Thymus (tissue), 11 donors: ENCODE results near the gene NCOA7. TPM values are rescaled to one million over a fixed set of nuclear protein-coding genes. Genes with fewer than 3 reads are reported as not detected.
A peak's percentile ranks its signal among the peaks of the same experiment; 100 is the strongest.
"Not testable (repeated sequence)": the region's sequence is repeated elsewhere in the genome, so short reads cannot be mapped to it uniquely, and the experiment has no call there.

ENCODE experiments used
- DNase-seq, 9 donors: peaks; one replicate each; pipeline ENCODE4 v3.0.0-alpha.2; 2013; ENCODE audit warnings: low spot score in 9 of 9, low read depth in 6 of 9, missing footprints in 1 of 9
- H3K27ac ChIP-seq, 2 donors: one replicate each; pipeline ENCODE4 v1.5.1; 2013; ENCODE audit warnings: control low read depth in 1 of 2, low read depth in 1 of 2, low read length in 1 of 2, mild to moderate bottlenecking in 1 of 2, moderate library complexity in 1 of 2
- H3K27me3 ChIP-seq, 2 donors: one replicate each; pipeline ENCODE4 v1.5.1; 2013; ENCODE audit warnings: low read length in 1 of 2; ENCODE audit not compliant: control insufficient read depth in 2 of 2, insufficient read depth in 1 of 2
- H3K36me3 ChIP-seq, 2 donors: one replicate each; pipeline ENCODE4 v1.5.1; 2013; ENCODE audit warnings: low read length in 1 of 2, mild to moderate bottlenecking in 1 of 2, moderate library complexity in 1 of 2; ENCODE audit not compliant: control insufficient read depth in 2 of 2, insufficient read depth in 2 of 2
- H3K4me1 ChIP-seq, 2 donors: one replicate each; pipeline ENCODE4 v1.5.1; 2013; ENCODE audit warnings: low read length in 2 of 2; ENCODE audit not compliant: control insufficient read depth in 2 of 2, insufficient read depth in 2 of 2
- H3K4me3 ChIP-seq, 2 donors: one replicate each; pipeline ENCODE4 v1.5.1; 2013; ENCODE audit warnings: low read length in 2 of 2, control low read depth in 1 of 2, mild to moderate bottlenecking in 1 of 2
- H3K9me3 ChIP-seq, 2 donors: one replicate each; pipeline ENCODE4 v1.5.1; 2013; ENCODE audit warnings: low read length in 1 of 2, mild to moderate bottlenecking in 1 of 2; ENCODE audit not compliant: control insufficient read depth in 2 of 2, insufficient read depth in 1 of 2
- WGBS: extraction: QIAGEN DNeasy Blood & Tissue Kit; methylation state at CpG from one replicate; pipeline ENCODE4 v1.1.7; 2013; 5-methylcytosine and 5-hydroxymethylcytosine counted together
- polyA plus RNA-seq: library from polyadenylated mRNA; stranded (reverse); fragments of 200-250 nt; gene quantifications from one replicate; pipeline ENCODE4 v1.2.3, GENCODE V29; 2013
- total RNA-seq: library from RNA; stranded (reverse); fragments of 120-200 nt; gene quantifications from one replicate; pipeline ENCODE4 v1.2.4, GENCODE V29; 2013
- donor health status: healthy.

The NCOA7 gene
- total and polyA plus RNA-seq, 2 donors, result 8.4 to 15.8 TPM

- Histone ChIP-seq H3K27ac (no peak overlapping the region), H3K4me1 (no peaks in the 10 kb centered on the region), H3K27me3 (no peaks in the 10 kb centered on the region), H3K9me3 (no peaks in the 10 kb centered on the region), H3K4me3 (no peak overlapping the region), H3K36me3 (no peaks in the 10 kb centered on the region)
- DNase-seq, result no peak
- WGBS, result 80% methylated on average over 6 of the region's 6 CpGs
These were observed 21.5 kb upstream of the NCOA7 start for GRCh38 chr6:125769147-125769783.

- H3K27me3 ChIP-seq, result no peaks in the 10 kb centered on the region
- H3K36me3 ChIP-seq, result no peaks in the 10 kb centered on the region
- H3K9me3 ChIP-seq, result no peaks in the 10 kb centered on the region
- DNase-seq, result no peak
- 95% methylated on average over 4 of the region's 4 CpGs for WGBS
- no peak overlapping the region for H3K27ac ChIP-seq
- H3K4me3 ChIP-seq, result no peak overlapping the region
- no peaks in the 10 kb centered on the region for H3K4me1 ChIP-seq
These were observed 17.1 kb upstream of the NCOA7 start for GRCh38 chr6:125773387-125774341.

DNA sequence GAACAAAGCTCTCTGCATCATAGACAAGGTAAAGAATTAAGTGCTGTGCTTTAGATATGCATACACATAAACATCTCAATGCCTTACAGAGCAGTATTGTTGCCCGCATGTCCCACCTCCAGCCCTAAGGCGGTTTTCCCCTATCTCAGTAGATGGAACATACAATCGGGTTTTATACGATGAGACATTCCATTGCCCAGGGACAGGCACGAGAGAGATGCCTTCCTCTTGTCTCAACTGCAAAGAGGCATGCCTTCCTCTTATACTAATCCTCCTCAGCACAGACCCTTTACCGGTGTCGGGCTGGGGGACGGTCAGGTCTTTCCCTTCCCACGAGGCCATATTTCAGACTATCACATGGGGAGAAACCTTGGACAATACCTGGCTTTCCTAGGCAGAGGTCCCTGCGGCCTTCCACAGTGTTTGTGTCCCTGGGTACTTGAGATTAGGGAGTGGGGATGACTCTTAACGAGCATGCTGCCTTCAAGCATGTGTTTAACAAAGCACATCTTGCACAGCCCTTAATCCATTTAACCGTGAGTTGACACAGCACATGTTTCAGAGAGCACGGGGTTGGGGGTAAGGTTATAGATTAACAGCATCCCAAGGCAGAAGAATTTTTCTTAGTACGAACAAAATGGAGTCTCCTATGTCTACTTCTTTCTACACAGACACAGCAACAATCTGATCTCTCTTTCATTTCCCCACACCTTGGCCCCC lies 14.5 kb upstream of the NCOA7 start:
- not testable (repeated sequence) for H3K36me3 ChIP-seq, H3K27ac ChIP-seq, H3K27me3 ChIP-seq, DNase-seq, H3K4me1 ChIP-seq, H3K9me3 ChIP-seq, H3K4me3 ChIP-seq
- WGBS, result 96% methylated on average over 14 of the region's 14 CpGs

DNA sequence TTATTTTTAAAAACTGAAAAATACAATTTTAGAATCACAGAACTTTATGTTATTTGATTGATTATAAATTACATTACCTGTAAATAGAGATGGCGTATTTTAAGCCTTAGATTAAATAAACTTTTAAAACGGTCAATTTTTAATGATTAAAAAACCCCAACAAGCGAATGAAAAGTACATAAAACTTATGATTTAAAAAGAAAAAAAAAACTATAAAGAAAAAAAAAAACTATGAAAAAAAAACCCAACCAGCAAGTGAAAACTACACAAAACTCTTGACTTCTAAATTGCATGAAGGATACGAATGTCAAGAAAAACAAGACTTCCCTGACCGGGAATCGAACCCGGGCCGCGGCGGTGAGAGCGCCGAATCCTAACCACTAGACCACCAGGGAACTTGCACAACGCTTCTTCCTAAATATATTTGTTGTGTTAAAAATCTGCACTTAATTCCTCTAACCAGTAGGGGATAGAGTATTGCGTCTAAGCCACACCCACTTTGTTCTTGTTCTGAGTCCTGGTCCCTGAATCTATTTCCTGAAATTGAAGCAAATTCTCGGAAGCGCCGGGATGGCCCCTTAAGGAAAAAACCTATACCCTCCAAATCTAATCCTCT lies 10.7 kb upstream of the NCOA7 start:
- Histone ChIP-seq H3K4me1 (no peaks in the 10 kb centered on the region), H3K27ac (peak overlapping the region; percentile 97 to 99), H3K4me3 (peak overlapping the region; percentile 62 to 87), H3K27me3 (no peaks in the 10 kb centered on the region), H3K36me3 (no peaks in the 10 kb centered on the region), H3K9me3 (no peaks in the 10 kb centered on the region)
- DNase-seq, result peak; percentile 78 to 97 (median 92)
- WGBS, result 16% methylated on average over 17 of the region's 17 CpGs

GRCh38 chr6:125780540-125781313 lies 10.0 kb upstream of the NCOA7 start:
- Histone ChIP-seq H3K4me3 (peak overlapping the region; percentile 62 to 87), H3K27ac (peak overlapping the region; percentile 97 to 99), H3K9me3 (no peaks in the 10 kb centered on the region), H3K27me3 (no peaks in the 10 kb centered on the region), H3K4me1 (no peaks in the 10 kb centered on the region), H3K36me3 (no peaks in the 10 kb centered on the region)
- WGBS, result under 1% methylated on average over 28 of the region's 28 CpGs
- DNase-seq, result peak; percentile 50 to 85 (median 62)

- no peaks in the 10 kb centered on the region for H3K9me3 ChIP-seq
- no peaks in the 10 kb centered on the region for H3K36me3 ChIP-seq
- H3K27ac ChIP-seq, result peak overlapping the region; percentile 97 to 99
- no peaks in the 10 kb centered on the region for H3K4me1 ChIP-seq
- no peaks in the 10 kb centered on the region for H3K27me3 ChIP-seq
- WGBS, result under 1% methylated on average over 3 of the region's 3 CpGs
- peak in 2 of 9 donors; percentile 22 to 34 for DNase-seq
- H3K4me3 ChIP-seq, result peak overlapping the region; percentile 62 to 87
These were observed 9.4 kb upstream of the NCOA7 start for GRCh38 chr6:125781314-125781868.

GRCh38 chr6:125784365-125784764 lies 6.4 kb upstream of the NCOA7 start:
- WGBS, result 96% methylated on average over 2 of the region's 2 CpGs
- H3K27ac ChIP-seq, result no peak overlapping the region
- H3K4me1 ChIP-seq, result peaks cover 0 to 4% of the 10 kb centered on the region in 2 donors
- no peaks in the 10 kb centered on the region for H3K9me3 ChIP-seq
- no peak for DNase-seq
- H3K4me3 ChIP-seq, result no peak overlapping the region
- no peaks in the 10 kb centered on the region for H3K27me3 ChIP-seq
- H3K36me3 ChIP-seq, result no peaks in the 10 kb centered on the region

DNA sequence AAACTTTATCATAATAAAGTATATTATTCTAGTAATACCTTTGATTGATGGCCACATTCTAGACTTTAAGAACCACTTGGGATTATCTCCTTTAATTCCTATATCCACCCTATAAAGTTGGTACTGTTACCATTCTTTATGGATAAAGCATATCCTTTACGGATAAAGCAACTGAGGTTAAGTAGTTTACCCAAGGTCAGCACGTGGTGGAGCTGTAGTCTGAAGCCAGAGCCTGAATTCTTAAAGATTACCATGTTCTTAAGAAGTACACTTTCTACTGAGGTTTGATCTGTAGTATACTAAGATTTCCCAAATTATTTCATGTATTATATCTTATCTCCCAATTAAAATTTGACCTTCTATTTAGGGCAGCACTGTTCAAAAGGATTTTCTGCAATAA lies 3.0 kb upstream of the NCOA7 start:
- Histone ChIP-seq H3K27me3 (no peaks in the 10 kb centered on the region), H3K4me1 (peaks cover 10 to 15% of the 10 kb centered on the region in 2 donors), H3K36me3 (no peaks in the 10 kb centered on the region), H3K27ac (no peak overlapping the region), H3K9me3 (no peaks in the 10 kb centered on the region), H3K4me3 (no peak overlapping the region)
- 47% methylated on average over 2 of the region's 2 CpGs for WGBS
- no peak for DNase-seq
